DMS 273 treated with DMSO at 0.1 percent for 48 hours (cell line): Measurements from ENCODE around the gene ACTG1.
A peak's percentile ranks its signal among the peaks of the same experiment; 100 is the strongest.

Source experiments
- DNase-seq: peaks from one replicate; lab custom pipeline; 2025; lab: John Stamatoyannopoulos, UW

Gene ACTG1

DNA sequence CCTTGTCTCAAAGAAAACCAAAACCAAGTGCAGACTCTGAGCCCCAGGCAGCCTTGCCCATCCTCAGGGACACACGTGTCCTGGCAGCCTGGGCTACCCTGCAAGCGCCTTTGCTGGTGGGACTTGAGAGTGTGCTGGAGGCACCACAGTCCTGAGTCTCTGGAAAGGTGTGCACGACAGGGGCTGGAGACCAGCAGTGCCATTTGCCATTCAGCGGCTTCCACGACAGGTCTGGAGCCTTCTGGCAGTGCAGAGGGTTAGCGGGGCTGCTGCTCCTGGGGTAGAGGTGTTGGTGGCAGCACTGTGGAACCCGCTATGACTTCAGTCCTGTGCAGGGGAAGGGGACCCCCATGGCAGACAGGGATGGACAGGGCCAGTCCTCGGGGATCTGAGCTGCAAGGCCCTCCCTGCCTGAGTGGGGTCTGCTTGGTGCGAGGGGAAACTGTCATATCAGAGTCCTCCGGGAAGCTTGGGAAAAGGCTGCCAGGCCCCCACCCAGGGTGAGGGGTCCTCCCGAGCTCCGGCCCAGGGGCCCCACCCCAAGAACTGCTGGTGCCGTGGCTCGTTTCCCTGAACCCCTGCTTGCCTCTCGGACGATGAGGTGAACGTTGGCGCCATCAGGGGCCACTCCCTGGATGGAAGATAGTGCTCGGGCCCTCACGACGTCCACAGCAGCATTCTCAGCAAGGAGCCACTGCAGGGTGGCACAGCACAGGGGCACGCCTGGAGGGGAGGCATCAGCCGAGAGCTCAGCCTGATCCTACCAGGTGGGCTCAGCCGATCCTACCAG is 32.8 kb upstream of the ACTG1 start:
- DNase-seq = no peak

DNA sequence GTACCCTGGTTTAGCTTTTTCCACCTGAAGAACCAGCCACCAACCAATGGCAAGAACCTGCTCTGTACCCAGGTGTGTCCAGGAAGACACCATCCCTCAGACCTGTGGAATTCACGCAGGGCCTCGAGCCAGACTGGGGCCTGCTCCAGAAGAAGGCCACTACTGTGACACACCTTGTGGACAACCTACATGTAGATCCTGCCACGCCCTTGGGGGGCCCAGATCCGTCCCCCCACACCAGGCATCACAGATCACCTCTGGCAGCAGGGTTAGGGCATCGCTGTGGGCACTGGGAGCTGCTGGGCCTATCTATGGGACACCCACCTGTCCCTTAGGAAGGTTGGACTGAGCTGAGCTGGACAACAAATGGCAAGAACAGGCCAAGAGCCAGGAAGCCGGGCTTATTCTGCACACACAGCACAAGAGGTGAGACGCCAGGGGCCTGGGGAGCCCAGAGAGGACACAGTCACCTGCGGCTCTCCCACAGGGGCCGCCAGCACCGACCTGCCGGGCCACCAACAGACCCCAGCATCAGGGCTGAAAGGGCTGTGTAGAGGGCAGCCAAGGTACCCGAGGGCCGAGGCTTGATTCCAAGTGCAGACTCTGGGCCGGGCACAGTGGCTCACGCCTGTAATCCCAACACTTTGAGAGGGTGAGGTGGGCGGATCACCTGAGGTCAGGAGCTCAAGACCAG is 31.8 kb upstream of the ACTG1 start:
- no peak for DNase-seq

- DNase-seq = no peak
These were observed 31.2 kb upstream of the ACTG1 start for GRCh38 chr17:81543756-81544155.

DNA sequence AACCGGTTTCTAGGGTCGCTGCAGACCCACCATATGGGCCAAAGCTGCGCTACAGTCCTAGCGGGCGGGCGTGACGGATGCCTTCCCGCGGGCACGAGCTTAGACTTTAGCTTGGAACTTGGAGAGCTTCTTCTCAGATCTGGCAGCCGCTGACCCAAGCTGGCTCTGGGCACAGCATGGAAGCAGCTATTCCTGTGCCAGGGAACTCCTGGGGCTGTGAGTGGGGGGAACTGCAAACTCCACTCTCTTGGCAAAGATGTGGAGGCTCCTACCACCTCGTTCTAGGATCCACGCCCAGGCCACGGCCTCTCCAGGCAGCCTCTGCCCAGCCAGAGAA is 30.7 kb upstream of the ACTG1 start:
- DNase-seq = no peak

GRCh38 chr17:81542431-81543338 is 30.1 kb upstream of the ACTG1 start:
- no peak for DNase-seq

- no peak for DNase-seq
These were observed 28.5 kb upstream of the ACTG1 start for GRCh38 chr17:81541123-81541522.

DNA sequence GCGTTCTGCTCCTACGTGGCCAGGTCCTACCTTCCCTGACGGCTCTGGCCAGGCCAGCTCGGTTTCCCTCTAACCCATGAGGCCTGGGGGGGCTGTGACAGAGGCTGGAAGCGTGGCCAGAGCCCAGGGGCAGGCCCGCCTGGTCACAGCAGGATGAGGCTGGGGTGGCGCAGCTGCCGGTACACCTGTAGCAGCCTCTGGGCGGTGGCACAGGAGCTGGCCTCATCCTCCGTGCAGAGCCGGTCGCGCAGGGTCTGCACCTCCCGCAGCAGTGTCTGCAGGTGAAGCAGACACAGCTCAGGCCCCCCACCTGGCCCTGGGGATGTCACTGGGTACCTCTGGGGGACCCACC is 28.1 kb upstream of the ACTG1 start:
- DNase-seq = no peak

DNA sequence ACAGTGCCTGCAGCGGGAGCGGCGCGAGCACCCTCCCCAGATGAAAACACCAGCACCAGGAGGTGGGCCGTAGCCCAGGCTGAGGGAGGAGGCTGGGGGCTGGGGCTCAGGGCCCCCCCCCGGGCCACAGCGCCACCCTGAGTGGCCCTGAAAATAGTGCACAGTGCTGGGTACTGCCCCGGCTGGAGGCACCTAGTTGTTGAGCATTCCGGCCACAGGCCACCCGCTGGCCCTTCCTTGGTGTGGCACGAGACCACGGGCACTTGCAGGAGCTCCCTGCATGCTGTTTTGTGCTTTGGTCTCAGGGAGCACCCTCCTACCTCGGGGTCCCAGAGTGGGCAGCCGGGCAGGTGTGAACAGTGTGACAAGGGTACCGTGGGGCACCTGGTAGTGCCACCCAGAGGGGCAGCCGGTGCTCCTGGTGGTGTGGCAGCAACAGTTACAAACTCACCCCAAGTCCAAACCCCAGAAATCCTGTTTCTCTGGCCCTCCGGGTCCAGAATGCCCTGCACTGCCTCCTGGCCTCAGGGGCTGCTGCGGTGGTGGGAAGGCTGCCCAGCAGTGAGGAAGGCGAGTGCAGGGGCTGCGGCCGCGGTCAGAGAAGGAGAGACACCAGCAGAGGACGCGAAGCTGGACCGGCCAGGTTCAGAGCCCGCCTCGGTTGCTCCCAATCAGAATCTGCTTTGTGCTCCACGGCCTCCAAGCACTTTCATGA is 27.5 kb upstream of the ACTG1 start:
- no peak for DNase-seq

GRCh38 chr17:81539571-81539900 is 26.9 kb upstream of the ACTG1 start:
- no peak for DNase-seq

DNA sequence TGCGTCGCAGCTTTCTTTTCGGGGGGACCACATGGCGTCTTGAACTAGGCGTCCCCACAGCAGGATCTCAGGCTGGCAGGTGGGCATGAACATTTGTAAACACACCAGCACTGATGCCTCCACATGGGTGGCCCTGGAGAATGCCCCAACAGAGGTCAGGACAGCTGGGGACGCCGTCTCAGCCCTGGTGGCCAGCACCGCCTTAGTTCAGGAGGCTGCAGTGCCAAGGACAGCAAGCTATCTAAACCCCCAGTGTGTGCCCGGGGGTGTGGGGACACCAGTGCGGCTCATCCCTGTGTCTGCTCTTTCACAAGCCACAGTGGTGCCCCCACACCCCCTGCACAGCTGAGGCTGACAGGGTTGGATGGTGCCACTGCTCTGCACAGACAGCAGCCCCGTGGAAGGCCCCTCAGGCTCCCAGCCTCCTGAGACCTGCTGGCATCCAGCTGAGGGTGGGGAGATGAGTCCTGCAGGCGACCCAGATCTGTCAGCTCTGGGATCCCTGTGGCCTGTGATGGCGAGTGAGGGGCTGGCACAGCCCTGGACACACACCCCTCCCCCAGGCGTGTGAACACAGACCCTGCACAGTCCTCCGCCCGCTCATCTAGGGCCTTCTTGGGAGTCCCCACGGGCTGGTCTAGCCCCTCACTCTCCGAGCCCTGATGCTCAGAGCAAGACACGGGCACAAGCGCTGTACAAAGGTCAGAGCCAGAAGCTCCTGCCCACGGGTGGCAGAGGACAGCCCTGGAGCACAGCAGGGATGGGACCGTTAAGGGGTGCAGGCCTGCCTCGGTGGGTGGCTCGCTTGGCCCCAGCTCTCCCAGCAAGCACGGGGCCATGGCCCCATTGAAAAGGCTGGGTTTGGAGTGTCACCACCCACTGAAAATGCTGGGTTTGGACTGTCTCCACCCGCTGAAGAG is 26.3 kb upstream of the ACTG1 start:
- DNase-seq = no peak

DNA sequence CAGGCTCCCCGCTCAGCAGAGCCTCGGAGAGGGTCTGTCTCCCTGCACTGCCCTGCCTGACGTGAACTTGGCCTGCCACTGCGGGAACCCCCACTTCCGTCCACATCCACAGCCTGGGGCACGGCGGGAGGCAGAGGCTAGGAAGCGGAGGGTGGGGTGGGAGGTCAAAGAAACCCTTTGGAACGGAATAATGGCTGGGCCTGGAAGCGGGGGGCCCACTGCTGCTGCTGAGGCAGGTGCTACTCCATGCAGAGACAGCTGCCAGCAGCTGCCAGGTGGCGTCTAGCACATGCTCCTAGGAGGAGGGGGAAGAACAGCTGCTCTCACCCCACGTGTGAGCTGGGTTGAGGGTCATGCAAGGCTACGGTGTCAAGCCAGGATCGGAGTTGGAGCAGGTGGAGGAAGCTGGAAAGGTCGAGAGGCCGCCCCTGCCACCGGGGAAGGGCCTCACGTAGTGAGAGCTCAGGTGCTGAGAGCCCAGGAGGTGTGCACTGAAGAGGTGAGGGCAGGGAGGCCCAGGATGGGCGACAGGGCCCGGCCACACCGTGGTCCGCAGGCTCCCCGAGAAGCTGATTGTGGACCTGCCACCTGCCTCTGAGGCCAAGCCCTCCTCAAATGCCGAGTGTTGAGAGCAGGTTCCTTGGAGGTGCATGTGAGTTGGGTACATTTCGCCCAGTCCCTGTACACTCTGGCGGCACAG is 25.4 kb upstream of the ACTG1 start:
- peak; percentile 86 for DNase-seq

- peak; percentile 57 for DNase-seq
These were observed 24.8 kb upstream of the ACTG1 start for GRCh38 chr17:81537343-81537855.

- DNase-seq = no peak
These were observed 24.0 kb upstream of the ACTG1 start for GRCh38 chr17:81536299-81537290.

GRCh38 chr17:81535480-81536298 is 23.1 kb upstream of the ACTG1 start:
- DNase-seq = no peak

DNA sequence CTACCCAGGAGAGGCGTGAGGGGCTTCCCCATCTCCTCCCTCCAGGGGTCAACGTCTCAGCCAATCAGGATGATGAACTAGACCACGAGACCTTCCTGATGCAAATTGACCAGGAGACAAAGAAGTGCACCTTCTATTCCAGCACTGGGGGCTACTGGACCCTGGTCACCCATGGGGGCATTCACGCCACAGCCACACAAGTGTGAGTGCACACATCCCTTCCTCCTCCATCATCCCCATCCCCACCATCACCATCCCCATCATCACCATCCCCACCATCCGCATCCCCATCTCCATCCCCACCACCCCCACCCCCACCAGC is 22.4 kb upstream of the ACTG1 start:
- no peak for DNase-seq

GRCh38 chr17:81534157-81535006 is 21.8 kb upstream of the ACTG1 start:
- no peak for DNase-seq

- no peak for DNase-seq
These were observed 20.9 kb upstream of the ACTG1 start for GRCh38 chr17:81533339-81534141.
